ENCODE results near the gene FAM241A. TPM values are rescaled to one million over a fixed set of nuclear protein-coding genes. Genes with fewer than 3 reads are reported as not detected.
A peak's percentile ranks its signal among the peaks of the same experiment; 100 is the strongest.

Gene FAM241A
- total and polyA plus RNA-seq, 2 donors (not counting 3 experiments of a cell fraction or from before 2014, with no cell fraction given): 3.2 to 9.1 TPM

DNA sequence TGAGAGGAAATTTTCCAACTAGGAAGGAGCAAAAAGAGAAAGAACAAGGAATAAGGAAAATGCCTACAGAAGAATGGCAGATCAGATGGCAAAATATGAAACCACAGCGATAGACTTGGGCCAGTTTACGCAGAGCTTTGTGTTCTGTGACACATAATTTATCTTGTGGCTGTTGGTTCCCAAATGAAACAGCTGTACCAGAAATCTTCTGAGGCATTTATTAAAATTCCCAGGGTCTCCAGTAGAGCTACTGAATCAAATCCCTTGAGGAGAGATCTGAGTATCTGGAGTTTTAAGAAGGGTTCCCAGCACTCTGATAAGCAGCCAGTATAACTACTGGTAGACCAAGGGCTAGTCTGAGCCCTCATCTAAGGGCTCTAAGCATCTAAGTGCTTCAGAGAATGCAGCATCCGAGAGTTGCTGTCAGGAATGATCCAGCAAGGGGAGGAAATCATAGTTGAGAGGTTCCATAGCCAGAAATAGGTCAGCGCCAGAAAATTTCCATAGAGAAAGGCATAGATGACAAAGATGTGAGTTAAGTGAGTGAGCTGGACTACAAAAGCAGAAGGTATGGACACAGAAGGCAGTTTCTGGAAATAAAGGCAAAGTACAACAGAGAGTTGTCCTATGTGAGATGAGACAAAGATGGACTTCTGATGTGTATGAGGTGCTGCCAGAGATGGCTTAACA is 46.3 kb upstream of the FAM241A start:
- no peaks in the 10 kb centered on the region for H3K36me3 ChIP-seq (ENCODE audit: control insufficient read depth in 2 of 2, extremely low read depth in 1 of 2, insufficient read depth in 2 of 2, low read length in 2 of 2)
- dilution Hi-C loops (cut with MboI; ENCODE audit: extremely low pct_ligation_motif_present, low sequenced_read_pairs) (no loop called here), intact Hi-C loops (cut with micrococcal nuclease) (loop anchor here (1.0 to 5.0 kb wide), 8 partner anchors 24 to 506 kb away; no protein-coding TSS in a partner anchor)
- H3K9me1 ChIP-seq (replicated peaks; ENCODE audit: control insufficient read depth, extremely low read depth, insufficient read depth, low read length): no peaks in the 10 kb centered on the region
- no peaks in the 10 kb centered on the region for H3K27me3 ChIP-seq (ENCODE audit: control insufficient read depth in 2 of 2, insufficient read depth in 2 of 2, low read length in 2 of 2)
- H3K4me3 ChIP-seq (replicated peaks in 1 of 3; ENCODE audit: insufficient read depth in 1 of 3, low read depth in 1 of 3, low read length in 3 of 3): no peak overlapping the region
- no peaks in the 10 kb centered on the region for H3K9me3 ChIP-seq (replicated peaks; ENCODE audit: control insufficient read depth, insufficient read depth, low read length)
- no peaks in the 10 kb centered on the region for H3K79me2 ChIP-seq (ENCODE audit: control insufficient read depth, insufficient read depth, low read length)
- POLR2A ChIA-PET: interaction anchor here (1.1 kb wide), 1 partner anchor 134 kb away, joined by 5 read pairs; no protein-coding TSS in a partner anchor
- H3K9ac ChIP-seq (replicated peaks; ENCODE audit: extremely low read depth, insufficient read depth, low read length): no peak overlapping the region
- H3K4me1 ChIP-seq (ENCODE audit: control insufficient read depth, extremely low read depth, insufficient read depth, low read length): peaks cover 10% of the 10 kb centered on the region
- TF ChIP-seq JUN (IDR thresholded peaks at IDR 0.05; ENCODE audit: borderline replicate concordance, insufficient read depth, insufficient read length, low read depth): no peak
- TF ChIP-seq GATA2 (IDR thresholded peaks at IDR 0.05; ENCODE audit: insufficient read depth, insufficient read length, low read depth, low read length): no peak
- TF ChIP-seq CTCF (IDR thresholded peaks at IDR 0.05; ENCODE audit: extremely low read depth in 1 of 2, insufficient read depth in 1 of 2, low read depth in 1 of 2, low read length in 2 of 2): no peak
- no peak for TF ChIP-seq MAX (IDR thresholded peaks at IDR 0.05; ENCODE audit: insufficient read depth, insufficient read length)
- TF ChIP-seq FOS (IDR thresholded peaks at IDR 0.05; ENCODE audit: borderline replicate concordance, insufficient read depth, low read length): no peak
- TF ChIP-seq POLR2AphosphoS5 (IDR thresholded peaks at IDR 0.05; ENCODE audit: insufficient read depth, low read depth, low read length): no peak
- no peak for TF ChIP-seq EZH2 (IDR thresholded peaks at IDR 0.05; ENCODE audit: borderline replicate concordance, low read depth, low read length, severe bottlenecking)
- TF ChIP-seq POLR2A (IDR thresholded peaks at IDR 0.05; ENCODE audit: low read depth, low read length): no peak
- no peak for TF ChIP-seq MYC (IDR thresholded peaks at IDR 0.05; ENCODE audit: low read depth, low read length)
- FAIRE-seq: no peak
- DNase-seq (ENCODE audit: low read depth, low spot score): no peak
- no peak overlapping the region for H3K4me2 ChIP-seq (ENCODE audit: insufficient read depth, low read length)
- H3K27ac ChIP-seq (ENCODE audit: insufficient read depth, low read depth, low read length): no peak overlapping the region
- no peaks in the 10 kb centered on the region for H4K20me1 ChIP-seq (replicated peaks; ENCODE audit: control insufficient read depth, extremely low read depth, insufficient read depth, low read length)
- no TSS peak for BruUV-seq (replicated peaks)
- CTCF ChIA-PET: interaction anchor here (0.7 to 7.9 kb wide), 54 partner anchors 10 to 664 kb away, joined by 3 to 191 read pairs (median 5); partner anchors contain the start of genes ALPK1, AP1AR and NEUROG2
- peak overlapping the region; percentile 75 for H2AFZ ChIP-seq (ENCODE audit: low read depth, low read length)

Data from endothelial cell of umbilical vein (primary cell).